Right ventricle myocardium inferior (tissue), 1 donor: ENCODE data around the gene ARHGAP26. TPM values are rescaled to one million over a fixed set of nuclear protein-coding genes. Genes with fewer than 3 reads are reported as not detected.

Experiments
- ATAC-seq: fragments of 200-7000 bp; cut with Tn5 transposase; one replicate; pipeline ENCODE4 v1.9.1; 2020; ENCODE audit warnings: mild to moderate bottlenecking, moderate library complexity
- DNase-seq: peaks from one replicate; pipeline ENCODE4 v3.0.0; 2021; ENCODE audit errors: missing footprints
- intact Hi-C: fragments of 100-400 bp; cut with DNase I; formaldehyde crosslinking; loops from one replicate; pipeline ENCODE4 v1.11.0; 2022
- total RNA-seq: library from RNA; stranded (reverse); fragmentation: NEBNext Ultra II Directional; extraction: Animal tissue kit (Norgen Biotek cat#: 25700); gene quantifications from one replicate; pipeline ENCODE4 v1.2.1, GENCODE V29; 2021
- donor health status: DM: no; HTN: yes; CAD: no; lungs with severe emphysema.

The ARHGAP26 gene
- total RNA-seq, 1 donor from 2014 or later: 29.8 TPM

GRCh38 chr5:142834504-142834903 lies 64.3 kb downstream of the ARHGAP26 start:
- intact Hi-C loops: no loop called here
- no peak for DNase-seq
- ATAC-seq: no peak

GRCh38 chr5:142835540-142835939 lies 65.4 kb downstream of the ARHGAP26 start:
- intact Hi-C loops: no loop called here
- ATAC-seq: no peak
- DNase-seq: no peak

- DNase-seq (no peak), ATAC-seq (no peak)
- intact Hi-C loops: no loop called here
These were observed 65.9 kb downstream of the ARHGAP26 start for GRCh38 chr5:142836048-142836447.

- DNase-seq: no peak
- intact Hi-C loops: no loop called here
- ATAC-seq: peak; percentile 5
These were observed 67.0 kb downstream of the ARHGAP26 start for GRCh38 chr5:142837081-142837725.

GRCh38 chr5:142838845-142839244 lies 68.7 kb downstream of the ARHGAP26 start:
- intact Hi-C loops: no loop called here

GRCh38 chr5:142839711-142840346 lies 69.7 kb downstream of the ARHGAP26 start:
- DNase-seq (peak; percentile 76), ATAC-seq (peak; percentile 67)
- intact Hi-C loops: loop anchor here (2.0 kb wide), 1 partner anchor 27 kb away; no protein-coding TSS in a partner anchor

More at GRCh38 chr5:142838845-142839244, 68.7 kb downstream of the ARHGAP26 start:
- ATAC-seq (no peak), DNase-seq (no peak)

- intact Hi-C loops: loop anchor here (2.0 kb wide), 1 partner anchor 26 kb away; no protein-coding TSS in a partner anchor
- ATAC-seq (peak; percentile 54), DNase-seq (no peak)
These were observed 70.4 kb downstream of the ARHGAP26 start for GRCh38 chr5:142840575-142840974.

- DNase-seq (no peak), ATAC-seq (peak; percentile 76)
- intact Hi-C loops: loop anchor here (2.0 kb wide), 1 partner anchor 25 kb away; no protein-coding TSS in a partner anchor
These were observed 71.5 kb downstream of the ARHGAP26 start for GRCh38 chr5:142841511-142842265.

- no peak for DNase-seq
- intact Hi-C loops: no loop called here
These were observed 73.1 kb downstream of the ARHGAP26 start for GRCh38 chr5:142842994-142843905.

GRCh38 chr5:142844866-142845265 lies 74.7 kb downstream of the ARHGAP26 start:
- intact Hi-C loops: no loop called here
- ATAC-seq (no peak), DNase-seq (no peak)

More at GRCh38 chr5:142842994-142843905, 73.1 kb downstream of the ARHGAP26 start:
- peak; percentile 51 for ATAC-seq

- intact Hi-C loops: no loop called here
- DNase-seq (no peak), ATAC-seq (peak; percentile 19)
These were observed 75.3 kb downstream of the ARHGAP26 start for GRCh38 chr5:142845402-142845921.

- no peak for ATAC-seq
- DNase-seq: no peak
- intact Hi-C loops: no loop called here
These were observed 75.8 kb downstream of the ARHGAP26 start for GRCh38 chr5:142845954-142846398.

- intact Hi-C loops: no loop called here
- ATAC-seq: no peak
- no peak for DNase-seq
These were observed 76.2 kb downstream of the ARHGAP26 start for GRCh38 chr5:142846406-142846805.

GRCh38 chr5:142847898-142848790 lies 78.0 kb downstream of the ARHGAP26 start:
- no peak for DNase-seq
- intact Hi-C loops: no loop called here
- no peak for ATAC-seq

GRCh38 chr5:142849466-142849865 lies 79.3 kb downstream of the ARHGAP26 start:
- ATAC-seq (no peak), DNase-seq (no peak)
- intact Hi-C loops: no loop called here

- intact Hi-C loops: no loop called here
- DNase-seq (no peak), ATAC-seq (no peak)
These were observed 79.7 kb downstream of the ARHGAP26 start for GRCh38 chr5:142849880-142850279.

GRCh38 chr5:142851731-142852130 lies 81.6 kb downstream of the ARHGAP26 start:
- intact Hi-C loops: no loop called here
- ATAC-seq: no peak
- DNase-seq: no peak
